WTC11 (cell line): ENCODE results near the gene KCNE3. TPM values are rescaled to one million over a fixed set of nuclear protein-coding genes. Genes with fewer than 3 reads are reported as not detected.

Experiments used
- ATAC-seq: fragments of 200-7000 bp; cut with Tn5 transposase; 2 replicates; pipeline ENCODE4 v1.10.0; 2021; ENCODE audit warnings: mild to moderate bottlenecking, moderate library complexity
- CTCF ChIA-PET: fragments of 300-600 bp; sonication (Branson Sonifier 250); formaldehyde crosslinking; loops from one replicate; lab custom pipeline; 2021; ENCODE audit warnings: antibody characterized with exemption; lab: Charles Lee
- POLR2A ChIA-PET: fragments of 350-600 bp; sonication (Branson Sonifier 250); formaldehyde crosslinking; loops from one replicate; lab custom pipeline; 2021; ENCODE audit warnings: antibody characterized with exemption; lab: Charles Lee
- DNase-seq: peaks from one replicate; pipeline ENCODE4 v3.0.0; 2021; ENCODE audit warnings: low spot score
- H3K27ac Mint-ChIP-seq: 2 replicates; pipeline ENCODE4 v1.8.0; 2021; ENCODE audit warnings: mixed read lengths
- H3K27me3 Mint-ChIP-seq: 2 replicates; pipeline ENCODE4 v1.8.0; 2021; ENCODE audit warnings: low read depth, mild to moderate bottlenecking, moderate library complexity, mixed read lengths
- H3K36me3 Mint-ChIP-seq: 2 replicates; pipeline ENCODE4 v1.8.0; 2021; ENCODE audit warnings: mixed read lengths
- H3K4me1 Mint-ChIP-seq: 2 replicates; pipeline ENCODE4 v1.8.0; 2022; ENCODE audit warnings: mixed read lengths
- H3K4me3 Mint-ChIP-seq: 2 replicates; pipeline ENCODE4 v1.8.0; 2021; ENCODE audit warnings: mild to moderate bottlenecking, moderate library complexity, mixed read lengths
- H3K9me3 Mint-ChIP-seq: 2 replicates; pipeline ENCODE4 v1.8.0; 2021; ENCODE audit warnings: mixed read lengths
- AR ChIP-seq: fragments of 250-450 bp; sonication (Bioruptor Pico); IDR thresholded peaks from 2 replicates; pipeline ENCODE4 v1.9.0; 2021; ENCODE audit warnings: mild to moderate bottlenecking
- ARID4B ChIP-seq: sonication (generic); formaldehyde crosslinking; IDR thresholded peaks from 2 replicates; pipeline ENCODE4 v1.8.0; 2023; ENCODE audit warnings: missing genetic modification reagents, mild to moderate bottlenecking, borderline replicate concordance
- ATF1 ChIP-seq: sonication (generic); formaldehyde crosslinking; IDR thresholded peaks from 2 replicates; pipeline ENCODE4 v1.8.1; 2023; ENCODE audit warnings: mild to moderate bottlenecking, moderate library complexity, missing genetic modification reagents
- CDX4 ChIP-seq: fragments of 250-450 bp; sonication (Bioruptor Pico); IDR thresholded peaks from 2 replicates; pipeline ENCODE4 v1.9.0; 2021; ENCODE audit warnings: moderate library complexity, mild to moderate bottlenecking, inconsistent platforms, borderline replicate concordance
- CREM ChIP-seq: sonication (generic); formaldehyde crosslinking; IDR thresholded peaks from 2 replicates; pipeline ENCODE4 v1.8.1; 2022; ENCODE audit warnings: mild to moderate bottlenecking, missing genetic modification reagents, moderate library complexity
- E2F5 ChIP-seq: sonication (generic); formaldehyde crosslinking; IDR thresholded peaks from 2 replicates; pipeline ENCODE4 v1.8.1; 2022; ENCODE audit warnings: mild to moderate bottlenecking, moderate library complexity, missing genetic modification reagents
- FOXK1 ChIP-seq: sonication (generic); formaldehyde crosslinking; IDR thresholded peaks from 2 replicates; pipeline ENCODE4 v1.8.0; 2022; ENCODE audit warnings: mild to moderate bottlenecking, moderate library complexity, missing genetic modification reagents
- FOXP1 ChIP-seq: sonication (generic); formaldehyde crosslinking; IDR thresholded peaks from 2 replicates; pipeline ENCODE4 v1.8.0; 2022; ENCODE audit warnings: missing genetic modification reagents, mild to moderate bottlenecking, moderate library complexity, borderline replicate concordance
- MYBL2 ChIP-seq: sonication (generic); formaldehyde crosslinking; IDR thresholded peaks from 2 replicates; pipeline ENCODE4 v1.8.1; 2023; ENCODE audit warnings: mild to moderate bottlenecking, moderate library complexity, missing genetic modification reagents
- NR1H2 ChIP-seq: sonication (generic); formaldehyde crosslinking; IDR thresholded peaks from 2 replicates; pipeline ENCODE4 v1.9.0; 2021; ENCODE audit warnings: mild to moderate bottlenecking, moderate library complexity, missing genetic modification reagents
- NR3C1 ChIP-seq: sonication (generic); formaldehyde crosslinking; conservative IDR thresholded peaks from 2 replicates; pipeline ENCODE4 v1.8.1; 2023; ENCODE audit warnings: low read depth, mild to moderate bottlenecking, missing genetic modification reagents
- SMAD3 ChIP-seq: sonication (generic); formaldehyde crosslinking; IDR thresholded peaks from 2 replicates; pipeline ENCODE4 v1.8.0; 2022; ENCODE audit warnings: missing genetic modification reagents, mild to moderate bottlenecking, borderline replicate concordance
- SP1 ChIP-seq: sonication (generic); formaldehyde crosslinking; conservative IDR thresholded peaks from 2 replicates; pipeline ENCODE4 v1.8.1; 2022; ENCODE audit warnings: missing genetic modification reagents
- TEAD1 ChIP-seq: sonication (generic); formaldehyde crosslinking; IDR thresholded peaks from 2 replicates; pipeline ENCODE4 v1.8.0; 2022; ENCODE audit warnings: mild to moderate bottlenecking, missing genetic modification reagents
- TP53 ChIP-seq: sonication (generic); formaldehyde crosslinking; IDR thresholded peaks from 2 replicates; pipeline ENCODE4 v1.8.1; 2023; ENCODE audit warnings: mild to moderate bottlenecking, missing genetic modification reagents
- ZNF425 ChIP-seq: fragments of 250-450 bp; sonication (Bioruptor Pico); conservative IDR thresholded peaks from 2 replicates; pipeline ENCODE4 v1.9.0; 2021; ENCODE audit warnings: mild to moderate bottlenecking
- ZNF671 ChIP-seq: fragments of 250-450 bp; sonication (Bioruptor Pico); IDR thresholded peaks from 2 replicates; pipeline ENCODE4 v1.8.0; 2021; ENCODE audit warnings: mild to moderate bottlenecking
- total RNA-seq: library from RNA; stranded (reverse); gene quantifications from 3 replicates; pipeline ENCODE4 v1.2.3, GENCODE V29; 2021
- TF ChIP-seq, protein P1 (sequence below): fragments of 250-450 bp; sonication (Bioruptor Pico); IDR thresholded peaks from 2 replicates; pipeline ENCODE4 v2.1.2; 2022; ENCODE audit warnings: mild to moderate bottlenecking, moderate library complexity
- TF ChIP-seq, protein P2 (sequence below): sonication (generic); formaldehyde crosslinking; IDR thresholded peaks from 2 replicates; pipeline ENCODE4 v1.8.1; 2022; ENCODE audit warnings: missing genetic modification reagents, borderline replicate concordance

The KCNE3 gene
- total RNA-seq, 1 experiment from 2014 or later, result 1.9 TPM

GRCh38 chr11:74460065-74460464 lies 7.3 kb downstream of the KCNE3 start (continued):
- TF ChIP-seq ZNF425 (CRISPR knock-in tag), result no peak
- no peak for TF ChIP-seq MYBL2
- no peak for TF ChIP-seq AR
- no peak for TF ChIP-seq NR1H2
- no peak for TF ChIP-seq CREM (CRISPR knock-in tag)

DNA sequence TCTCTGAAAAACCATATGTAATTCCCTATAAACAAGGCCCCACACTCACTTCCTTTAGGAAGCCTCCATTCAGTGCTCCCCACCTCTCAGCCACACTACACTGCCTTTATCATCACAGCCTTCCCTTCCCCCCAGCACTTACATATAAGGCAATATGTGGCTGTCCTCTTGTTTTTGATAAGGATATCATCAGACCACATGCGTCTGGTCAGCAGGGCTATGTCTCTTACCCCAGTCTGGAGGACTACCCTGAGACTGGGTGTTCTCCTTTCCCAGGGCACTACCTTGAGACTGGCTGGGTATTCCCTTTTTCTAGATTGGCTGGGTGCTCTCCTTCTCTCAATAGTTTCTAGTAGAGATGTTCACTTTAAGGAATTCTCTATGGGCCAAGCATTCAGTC lies 7.8 kb downstream of the KCNE3 start:
- ATAC-seq, result no peak
- Mint-ChIP-seq H3K4me1 (peaks cover 3% of the 10 kb centered on the region), H3K36me3 (no peaks in the 10 kb centered on the region), H3K27ac (no peak overlapping the region), H3K9me3 (no peaks in the 10 kb centered on the region), H3K27me3 (peaks cover 3% of the 10 kb centered on the region; the same call in 1 of the 2 replicates), H3K4me3 (no peak overlapping the region)
- POLR2A ChIA-PET, result no interaction called here
- TF ChIP-seq SMAD3 (CRISPR knock-in tag) (no peak), NR3C1 (CRISPR knock-in tag) (no peak), FOXP1 (no peak), CDX4 (CRISPR knock-in tag) (no peak), ATF1 (CRISPR knock-in tag) (no peak), ZNF671 (no peak), ARID4B (CRISPR knock-in tag) (no peak), TEAD1 (CRISPR knock-in tag) (no peak), NR1H2 (no peak), TP53 (CRISPR knock-in tag) (no peak), SP1 (CRISPR knock-in tag) (no peak), E2F5 (CRISPR knock-in tag) (no peak), FOXK1 (CRISPR knock-in tag) (no peak)
- TF ChIP-seq, protein P1, sequence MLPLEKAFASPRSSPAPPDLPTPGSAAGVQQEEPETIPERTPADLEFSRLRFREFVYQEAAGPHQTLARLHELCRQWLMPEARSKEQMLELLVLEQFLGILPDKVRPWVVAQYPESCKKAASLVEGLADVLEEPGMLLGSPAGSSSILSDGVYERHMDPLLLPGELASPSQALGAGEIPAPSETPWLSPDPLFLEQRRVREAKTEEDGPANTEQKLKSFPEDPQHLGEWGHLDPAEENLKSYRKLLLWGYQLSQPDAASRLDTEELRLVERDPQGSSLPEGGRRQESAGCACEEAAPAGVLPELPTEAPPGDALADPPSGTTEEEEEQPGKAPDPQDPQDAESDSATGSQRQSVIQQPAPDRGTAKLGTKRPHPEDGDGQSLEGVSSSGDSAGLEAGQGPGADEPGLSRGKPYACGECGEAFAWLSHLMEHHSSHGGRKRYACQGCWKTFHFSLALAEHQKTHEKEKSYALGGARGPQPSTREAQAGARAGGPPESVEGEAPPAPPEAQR, result no peak
- TF ChIP-seq, protein P2, sequence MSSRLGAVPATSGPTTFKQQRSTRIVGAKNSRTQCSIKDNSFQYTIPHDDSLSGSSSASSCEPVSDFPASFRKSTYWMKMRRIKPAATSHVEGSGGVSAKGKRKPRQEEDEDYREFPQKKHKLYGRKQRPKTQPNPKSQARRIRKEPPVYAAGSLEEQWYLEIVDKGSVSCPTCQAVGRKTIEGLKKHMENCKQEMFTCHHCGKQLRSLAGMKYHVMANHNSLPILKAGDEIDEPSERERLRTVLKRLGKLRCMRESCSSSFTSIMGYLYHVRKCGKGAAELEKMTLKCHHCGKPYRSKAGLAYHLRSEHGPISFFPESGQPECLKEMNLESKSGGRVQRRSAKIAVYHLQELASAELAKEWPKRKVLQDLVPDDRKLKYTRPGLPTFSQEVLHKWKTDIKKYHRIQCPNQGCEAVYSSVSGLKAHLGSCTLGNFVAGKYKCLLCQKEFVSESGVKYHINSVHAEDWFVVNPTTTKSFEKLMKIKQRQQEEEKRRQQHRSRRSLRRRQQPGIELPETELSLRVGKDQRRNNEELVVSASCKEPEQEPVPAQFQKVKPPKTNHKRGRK (CRISPR knock-in tag), result no peak
- no peak for DNase-seq
- CTCF ChIA-PET, result interaction anchor here (1.7 kb wide), 1 partner anchor 10 kb away, joined by 7 read pairs; no protein-coding TSS in a partner anchor
